GM12801 (cell line): ENCODE data around the gene NAPSA.

Experiments
- CTCF ChIP-seq: IDR thresholded peaks from one replicate; pipeline ENCODE4 v1.5.1; 2011; ENCODE audit warnings: control low read depth; ENCODE audit not compliant: insufficient read length; ENCODE audit errors: extremely low read depth

Gene NAPSA

GRCh38 chr19:50381881-50382729 is 16.7 kb upstream of the NAPSA start:
- no peak for TF ChIP-seq CTCF

GRCh38 chr19:50380751-50381151 is 15.3 kb upstream of the NAPSA start:
- TF ChIP-seq CTCF = no peak

GRCh38 chr19:50380137-50380536 is 14.7 kb upstream of the NAPSA start:
- TF ChIP-seq CTCF = no peak

- no peak for TF ChIP-seq CTCF
Measured at GRCh38 chr19:50379602-50380001, 14.2 kb upstream of the NAPSA start.

GRCh38 chr19:50378863-50379236 is 13.4 kb upstream of the NAPSA start:
- no peak for TF ChIP-seq CTCF

GRCh38 chr19:50378169-50378862 is 12.9 kb upstream of the NAPSA start:
- no peak for TF ChIP-seq CTCF

- no peak for TF ChIP-seq CTCF
Measured at GRCh38 chr19:50377517-50377916, 12.1 kb upstream of the NAPSA start.
